T-helper 1 cell (primary cell): Measurements from ENCODE around the gene D2HGDH.
"Not testable (repeated sequence)": the region's sequence is repeated elsewhere in the genome, so short reads cannot be mapped to it uniquely, and the experiment has no call there.

Experiments used
- DNase-seq, 5 donors: peaks; one replicate each; pipeline ENCODE4 v3.0.0-alpha.2; 2012 to 2020

The D2HGDH gene

GRCh38 chr2:241771286-241772062 is 37.0 kb downstream of the D2HGDH start:
- DNase-seq = no peak

- peak in 2 of 5 donors; percentile 29 to 50 for DNase-seq
Measured at GRCh38 chr2:241772063-241772499, 37.7 kb downstream of the D2HGDH start.

DNA sequence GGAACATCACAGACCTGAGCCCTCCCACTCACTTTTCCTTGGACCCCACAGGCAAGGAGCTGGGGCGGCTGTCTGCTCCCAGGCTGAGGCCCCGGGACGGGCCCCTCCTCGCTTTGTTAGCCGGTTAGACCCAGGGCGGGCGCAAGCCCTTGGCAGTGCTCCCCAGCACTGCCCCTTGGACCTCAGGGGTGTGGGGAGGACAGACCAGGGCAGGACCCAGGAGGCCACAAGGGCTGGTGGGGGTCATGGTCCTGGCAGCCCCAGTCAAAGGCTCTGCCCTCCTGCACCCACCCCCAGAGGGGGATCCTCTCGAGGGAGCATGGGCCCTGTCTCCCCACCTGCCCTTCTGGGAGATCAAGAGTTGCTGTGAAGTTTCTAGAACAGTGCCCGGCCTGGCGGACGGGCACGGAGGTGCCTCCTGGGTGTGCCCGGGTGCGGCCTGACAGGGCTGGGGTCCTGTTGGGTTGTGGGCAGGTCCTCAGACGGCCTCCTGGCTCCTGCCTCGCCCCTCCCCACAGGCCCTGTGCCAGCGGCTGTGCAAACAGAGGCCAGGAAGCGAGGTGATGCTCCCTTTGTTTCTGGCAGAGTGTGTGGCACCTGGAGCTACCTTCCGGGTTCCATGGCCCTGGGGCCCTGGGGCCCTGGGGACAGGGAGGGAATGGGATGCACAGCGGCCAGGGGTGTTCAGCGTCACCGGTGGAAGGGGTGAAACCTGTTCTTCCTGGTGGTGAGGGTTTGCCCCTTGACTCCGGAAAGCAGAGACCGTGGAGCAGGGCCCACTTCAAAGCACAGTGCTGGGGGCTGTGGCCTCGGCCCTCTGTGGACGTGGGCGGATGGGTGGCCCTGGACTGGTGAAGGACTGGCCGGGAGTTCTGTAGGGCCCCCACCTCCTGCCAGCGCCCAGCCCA is 39.3 kb downstream of the D2HGDH start:
- DNase-seq = no peak

- DNase-seq = no peak
Measured at GRCh38 chr2:241774419-241775222, 40.2 kb downstream of the D2HGDH start.

GRCh38 chr2:241775223-241776177 is 41.1 kb downstream of the D2HGDH start:
- DNase-seq = no peak

GRCh38 chr2:241776336-241777169 is 42.1 kb downstream of the D2HGDH start, which contains the start of gene GAL3ST2:
Gene GAL3ST2, plus strand, starts transcription at chr2:241776822. Its CDS starts 134 bp downstream, at chr2:241776956.
- DNase-seq = no peak

DNA sequence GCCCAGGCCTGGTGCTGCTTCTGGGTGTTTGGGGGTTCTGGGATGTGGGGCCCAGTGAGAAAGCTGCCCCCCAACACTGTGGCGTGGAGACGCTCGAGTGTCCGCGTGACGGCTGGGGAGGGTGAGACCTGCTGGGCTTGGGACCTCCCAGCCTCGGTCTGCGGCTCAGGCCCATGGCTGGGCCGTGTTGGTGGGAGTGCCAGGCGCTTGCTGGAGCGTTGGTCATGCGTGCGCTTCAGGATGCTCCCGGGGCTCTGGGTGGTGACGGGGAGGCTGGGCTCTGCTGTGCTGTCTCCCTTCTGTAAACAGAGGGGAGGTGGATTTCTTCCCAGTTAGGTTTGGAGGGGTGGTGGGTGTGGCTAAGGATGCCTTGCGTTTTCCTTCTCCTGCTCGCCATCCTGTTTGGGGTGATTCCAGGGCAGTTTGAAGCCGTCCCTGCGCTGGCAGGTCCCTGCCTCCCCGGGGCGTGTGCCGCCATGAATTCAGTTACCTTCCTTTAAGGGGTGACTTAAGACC is 42.8 kb downstream of the D2HGDH start:
- DNase-seq = no peak

DNA sequence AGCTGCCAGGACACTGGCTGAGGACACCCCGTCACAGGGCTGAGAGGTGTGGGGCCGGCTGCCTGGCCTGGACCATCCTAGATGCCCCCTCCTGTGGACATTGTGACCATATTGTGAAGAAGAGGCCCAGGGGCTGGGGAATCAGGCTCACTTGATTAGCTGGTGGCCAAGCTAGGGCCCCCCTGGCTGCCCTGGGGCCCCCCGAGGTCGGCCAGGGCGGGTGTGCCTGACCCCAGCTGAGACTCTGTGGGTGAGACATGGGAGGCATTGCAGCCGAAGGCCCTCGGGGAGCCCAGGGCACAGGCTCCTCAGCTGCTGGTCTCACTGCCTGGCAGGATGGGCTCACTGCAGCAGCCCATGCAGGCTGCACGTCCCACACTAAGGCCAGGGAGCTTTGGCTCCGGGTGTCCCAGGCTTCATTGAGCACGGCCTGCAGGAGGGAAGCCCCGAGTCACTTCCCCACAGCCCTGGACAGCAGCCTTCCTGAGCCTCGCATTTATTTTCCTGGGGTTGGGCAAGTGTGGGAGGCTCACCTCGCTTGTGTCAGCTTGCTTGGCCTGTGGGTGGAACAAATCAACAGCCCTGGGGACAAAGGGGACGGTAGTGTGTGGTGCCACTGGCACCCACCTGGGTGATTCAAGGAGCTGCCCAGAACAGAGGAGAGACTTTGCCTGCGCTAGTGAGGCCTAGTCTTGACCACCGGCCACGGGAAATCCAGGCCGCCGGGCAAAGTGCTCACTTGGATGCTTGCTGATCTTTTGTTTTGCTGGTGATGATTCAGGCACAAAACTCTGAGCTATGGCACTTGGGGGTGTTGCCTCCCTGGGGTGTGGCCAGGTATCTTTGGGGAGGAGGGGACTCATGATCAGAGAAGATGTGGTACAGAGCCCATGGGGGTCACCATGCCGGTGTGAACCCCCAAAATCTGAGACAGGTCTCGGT is 43.5 kb downstream of the D2HGDH start:
- no peak for DNase-seq

- no peak for DNase-seq
Measured at GRCh38 chr2:241780939-241781569, 46.6 kb downstream of the D2HGDH start.

DNA sequence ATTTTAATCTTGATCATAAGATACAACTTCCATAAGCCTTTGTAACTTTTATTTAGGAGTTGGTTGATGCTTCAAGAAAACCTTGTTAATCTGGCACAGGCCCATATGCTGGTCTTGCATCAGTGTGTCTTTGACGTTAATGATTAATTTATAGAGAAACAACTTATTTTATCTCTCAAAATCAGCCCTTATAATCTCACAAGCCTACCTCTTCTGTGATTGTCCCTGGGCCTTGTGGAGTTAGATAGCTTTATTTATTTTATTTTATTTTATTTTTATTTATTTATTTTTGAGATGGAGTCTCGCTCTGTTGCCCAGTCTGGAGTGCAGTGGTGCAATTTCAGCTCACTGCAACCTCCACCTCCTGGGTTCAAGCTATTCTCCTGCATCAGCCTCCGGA is 47.6 kb downstream of the D2HGDH start:
- not testable (repeated sequence) for DNase-seq

GRCh38 chr2:241788135-241788534 is 53.7 kb downstream of the D2HGDH start:
- DNase-seq = no peak

- peak in 1 of 5 donors; percentile 45 for DNase-seq
Measured at GRCh38 chr2:241788572-241788971, 54.1 kb downstream of the D2HGDH start.

DNA sequence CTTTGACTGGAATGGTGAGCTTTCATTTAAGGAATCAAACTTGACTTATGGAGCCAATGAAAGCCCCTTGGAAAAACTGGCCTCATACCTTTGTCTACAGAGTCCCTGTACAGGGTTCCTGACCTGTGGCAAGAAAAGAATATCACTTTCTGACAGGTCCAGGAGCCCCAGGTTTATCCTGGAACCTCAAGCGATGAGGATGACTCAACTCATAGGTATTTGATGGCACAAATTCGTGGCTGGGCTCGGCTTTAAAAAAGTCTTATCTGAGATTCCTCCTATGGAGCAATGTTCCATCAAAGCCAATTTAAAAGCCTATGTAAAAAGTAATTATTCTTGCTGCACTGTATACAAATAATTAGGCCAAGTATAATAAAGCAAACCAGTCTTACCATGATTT is 57.0 kb downstream of the D2HGDH start:
- DNase-seq = not testable (repeated sequence)

- DNase-seq = no peak
Measured at GRCh38 chr2:241793385-241793784, 59.0 kb downstream of the D2HGDH start.

GRCh38 chr2:241794250-241794823 is 59.9 kb downstream of the D2HGDH start:
- DNase-seq = no peak

DNA sequence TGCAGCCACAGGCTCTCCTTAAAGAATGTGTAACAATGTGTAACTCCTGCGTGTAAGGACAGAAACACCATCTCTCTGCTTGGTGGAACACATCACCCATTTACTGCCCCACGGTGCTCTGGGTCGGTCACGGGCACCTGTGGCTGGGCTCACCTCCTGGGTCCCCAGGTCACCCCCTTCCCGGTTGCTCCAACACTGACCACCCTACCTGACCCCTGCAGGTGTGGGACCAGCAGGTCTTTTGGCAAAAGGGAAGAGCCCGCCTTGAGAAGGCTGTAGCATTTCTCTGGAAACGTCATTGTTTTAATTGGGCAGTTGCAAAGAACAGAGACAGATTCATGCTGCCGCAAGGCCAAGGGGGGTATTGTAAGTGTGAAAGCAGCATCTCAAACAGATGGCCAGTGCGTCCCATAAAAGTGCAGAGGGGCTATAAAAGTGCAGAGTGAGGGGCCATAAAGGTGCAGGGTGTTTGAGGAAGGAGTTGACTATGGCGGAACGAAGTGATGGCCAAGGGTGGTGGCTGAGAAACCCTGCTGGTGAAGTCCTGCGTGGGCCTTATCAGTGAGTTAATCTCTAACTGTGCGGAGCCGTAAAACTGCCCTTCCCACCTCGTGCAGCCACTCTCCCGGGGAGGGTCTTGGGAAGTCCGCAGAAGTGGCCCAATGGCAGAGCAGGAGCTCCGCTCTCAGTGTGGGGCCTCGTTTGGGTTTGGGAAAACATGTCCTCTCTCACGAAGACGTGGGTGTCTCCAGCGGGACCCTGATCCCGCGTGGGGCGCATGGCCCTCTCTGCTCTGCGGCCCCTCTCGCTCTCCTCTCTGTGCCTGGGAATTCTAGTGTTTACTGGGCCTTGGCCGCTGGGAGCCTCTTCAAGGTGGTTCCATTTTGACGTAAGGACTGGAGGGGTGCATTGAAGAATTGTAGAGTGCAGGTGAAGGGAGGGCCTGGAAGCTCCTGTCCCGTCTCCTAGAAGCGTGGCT is 60.9 kb downstream of the D2HGDH start:
- DNase-seq = no peak

- DNase-seq = peak in 1 of 5 donors; percentile 7
Measured at GRCh38 chr2:241796209-241796608, 61.8 kb downstream of the D2HGDH start.
